Glutamatergic neuron (in vitro differentiated cells): ENCODE results near the gene PSPN. TPM values are rescaled to one million over a fixed set of nuclear protein-coding genes. Genes with fewer than 3 reads are reported as not detected.

Experiments used
- DNase-seq: peaks from one replicate; pipeline ENCODE4 v3.0.0; 2022
- H3K27ac Mint-ChIP-seq: one replicate; pipeline ENCODE4 v1.8.0; 2020; ENCODE audit warnings: mild to moderate bottlenecking, mixed read lengths, inconsistent platforms; ENCODE audit not compliant: unreplicated experiment
- H3K27me3 Mint-ChIP-seq: one replicate; pipeline ENCODE4 v1.8.0; 2020; ENCODE audit warnings: mild to moderate bottlenecking, moderate library complexity, mixed read lengths, inconsistent platforms; ENCODE audit not compliant: unreplicated experiment
- H3K36me3 Mint-ChIP-seq: one replicate; pipeline ENCODE4 v1.8.0; 2020; ENCODE audit warnings: mild to moderate bottlenecking, mixed read lengths, inconsistent platforms; ENCODE audit not compliant: unreplicated experiment
- H3K4me1 Mint-ChIP-seq: one replicate; pipeline ENCODE4 v1.8.0; 2020; ENCODE audit warnings: mild to moderate bottlenecking, low read depth, mixed read lengths, inconsistent platforms; ENCODE audit not compliant: unreplicated experiment
- H3K4me3 Mint-ChIP-seq: one replicate; pipeline ENCODE4 v1.8.0; 2020; ENCODE audit warnings: mild to moderate bottlenecking, mixed read lengths, inconsistent platforms; ENCODE audit not compliant: unreplicated experiment
- H3K9me3 Mint-ChIP-seq: one replicate; pipeline ENCODE4 v1.8.0; 2020; ENCODE audit warnings: mild to moderate bottlenecking, moderate library complexity, mixed read lengths, inconsistent platforms; ENCODE audit not compliant: unreplicated experiment
- total RNA-seq: library from RNA; stranded (reverse); fragmentation: NEBNext Ultra II Directional; extraction: Animal tissue kit (Norgen Biotek cat#: 25700); gene quantifications from one replicate; pipeline ENCODE4 v1.2.1, GENCODE V29; 2021; ENCODE audit not compliant: unreplicated experiment
- TF ChIP-seq, protein P1 (sequence below): fragments of 200-600 bp; sonication (generic); IDR thresholded peaks from one replicate; pipeline ENCODE4 v1.5.0; 2021; ENCODE audit not compliant: partially characterized antibody, unreplicated experiment

Gene PSPN
- total RNA-seq, 1 donor from 2014 or later: 2.3 TPM

DNA sequence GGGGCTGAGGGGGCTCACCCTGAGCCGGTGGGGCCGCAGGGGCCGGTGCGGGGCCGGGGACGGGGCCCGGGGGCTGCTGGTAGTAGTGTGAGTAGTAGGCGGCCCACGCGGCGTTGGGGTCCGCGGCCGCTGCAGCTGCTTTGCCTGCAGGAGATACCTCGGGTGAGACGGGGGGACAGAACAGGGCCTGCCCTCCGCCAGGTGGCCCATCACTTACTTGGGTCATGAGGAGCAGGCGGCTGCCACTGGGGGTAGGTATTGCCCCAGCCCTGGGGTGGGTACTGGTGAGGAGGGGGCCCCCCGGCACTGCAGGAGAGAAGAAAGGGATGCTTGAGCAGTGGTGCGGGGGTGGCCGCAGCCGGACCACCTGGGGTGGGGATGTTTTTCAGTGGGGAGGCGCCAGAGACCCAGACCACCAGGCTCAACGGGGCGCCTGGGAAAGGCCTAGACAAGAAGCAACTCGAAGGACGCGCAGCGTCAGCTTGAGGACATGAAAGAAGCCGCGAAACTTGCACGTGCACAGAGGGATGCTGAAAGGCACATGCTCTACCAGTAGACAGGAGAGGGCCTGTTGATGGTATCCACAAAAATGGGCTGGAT is 40.0 kb upstream of the PSPN start:
- H3K27ac Mint-ChIP-seq: no peak overlapping the region
- TF ChIP-seq, protein P1, sequence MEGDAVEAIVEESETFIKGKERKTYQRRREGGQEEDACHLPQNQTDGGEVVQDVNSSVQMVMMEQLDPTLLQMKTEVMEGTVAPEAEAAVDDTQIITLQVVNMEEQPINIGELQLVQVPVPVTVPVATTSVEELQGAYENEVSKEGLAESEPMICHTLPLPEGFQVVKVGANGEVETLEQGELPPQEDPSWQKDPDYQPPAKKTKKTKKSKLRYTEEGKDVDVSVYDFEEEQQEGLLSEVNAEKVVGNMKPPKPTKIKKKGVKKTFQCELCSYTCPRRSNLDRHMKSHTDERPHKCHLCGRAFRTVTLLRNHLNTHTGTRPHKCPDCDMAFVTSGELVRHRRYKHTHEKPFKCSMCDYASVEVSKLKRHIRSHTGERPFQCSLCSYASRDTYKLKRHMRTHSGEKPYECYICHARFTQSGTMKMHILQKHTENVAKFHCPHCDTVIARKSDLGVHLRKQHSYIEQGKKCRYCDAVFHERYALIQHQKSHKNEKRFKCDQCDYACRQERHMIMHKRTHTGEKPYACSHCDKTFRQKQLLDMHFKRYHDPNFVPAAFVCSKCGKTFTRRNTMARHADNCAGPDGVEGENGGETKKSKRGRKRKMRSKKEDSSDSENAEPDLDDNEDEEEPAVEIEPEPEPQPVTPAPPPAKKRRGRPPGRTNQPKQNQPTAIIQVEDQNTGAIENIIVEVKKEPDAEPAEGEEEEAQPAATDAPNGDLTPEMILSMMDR: no peak
- peaks cover 2% of the 10 kb centered on the region for H3K9me3 Mint-ChIP-seq
- H3K36me3 Mint-ChIP-seq: no peaks in the 10 kb centered on the region
- no peak for DNase-seq
- H3K4me3 Mint-ChIP-seq: no peak overlapping the region
- H3K27me3 Mint-ChIP-seq: peaks cover 3% of the 10 kb centered on the region
- peaks cover 1% of the 10 kb centered on the region for H3K4me1 Mint-ChIP-seq

- H3K4me1 Mint-ChIP-seq: peaks cover 1% of the 10 kb centered on the region
- no peak for DNase-seq
- no peaks in the 10 kb centered on the region for H3K36me3 Mint-ChIP-seq
- no peak overlapping the region for H3K27ac Mint-ChIP-seq
- H3K9me3 Mint-ChIP-seq: peaks cover 2% of the 10 kb centered on the region
- H3K4me3 Mint-ChIP-seq: no peak overlapping the region
- TF ChIP-seq, protein P1: no peak
- peaks cover 3% of the 10 kb centered on the region for H3K27me3 Mint-ChIP-seq
Observed at GRCh38 chr19:6414793-6415590, 39.3 kb upstream of the PSPN start.

GRCh38 chr19:6413721-6414643 is 38.2 kb upstream of the PSPN start:
- H3K4me1 Mint-ChIP-seq: peaks cover 1% of the 10 kb centered on the region
- TF ChIP-seq, protein P1: no peak
- DNase-seq: peak; percentile 35
- H3K9me3 Mint-ChIP-seq: peaks cover 2% of the 10 kb centered on the region
- H3K4me3 Mint-ChIP-seq: no peak overlapping the region
- H3K27me3 Mint-ChIP-seq: peaks cover 3% of the 10 kb centered on the region
- no peak overlapping the region for H3K27ac Mint-ChIP-seq
- H3K36me3 Mint-ChIP-seq: no peaks in the 10 kb centered on the region

- Mint-ChIP-seq H3K9me3 (peaks cover 2% of the 10 kb centered on the region), H3K4me3 (no peak overlapping the region), H3K27me3 (peaks cover 3% of the 10 kb centered on the region), H3K4me1 (peaks cover 1% of the 10 kb centered on the region), H3K27ac (no peak overlapping the region), H3K36me3 (no peaks in the 10 kb centered on the region)
- TF ChIP-seq, protein P1: no peak
- no peak for DNase-seq
Observed at GRCh38 chr19:6413291-6413690, 37.6 kb upstream of the PSPN start.
